Hepatocyte (in vitro differentiated cells): Measurements from ENCODE around the gene FUS. TPM values are rescaled to one million over a fixed set of nuclear protein-coding genes. Genes with fewer than 3 reads are reported as not detected.

ENCODE experiments used
- DNase-seq: peaks from one replicate; pipeline ENCODE4 v3.0.0-alpha.2; 2016; ENCODE audit warnings: low spot score
- H2AFZ ChIP-seq: fragments of 200-600 bp; sonication (generic); 2 replicates; pipeline ENCODE4 v1.6.0; 2016; ENCODE audit warnings: antibody characterized with exemption, mild to moderate bottlenecking
- H3K27ac ChIP-seq: fragments of 200-600 bp; sonication (generic); 2 replicates; pipeline ENCODE4 v1.5.1; 2016; ENCODE audit warnings: mild to moderate bottlenecking
- H3K27me3 ChIP-seq: fragments of 200-600 bp; sonication (generic); 2 replicates; pipeline ENCODE4 v1.6.1; 2016
- H3K36me3 ChIP-seq: fragments of 200-600 bp; sonication (generic); replicated peaks from 2 replicates; pipeline ENCODE4 v1.5.1; 2016; ENCODE audit warnings: low read depth; ENCODE audit not compliant: insufficient read depth
- H3K4me1 ChIP-seq: fragments of 200-600 bp; sonication (generic); 2 replicates; pipeline ENCODE4 v1.5.1; 2016; ENCODE audit warnings: mild to moderate bottlenecking, moderate library complexity; ENCODE audit not compliant: insufficient read depth
- H3K4me2 ChIP-seq: fragments of 200-600 bp; sonication (generic); 2 replicates; pipeline ENCODE4 v1.6.0; 2016
- H3K4me3 ChIP-seq: fragments of 200-600 bp; sonication (generic); 2 replicates; pipeline ENCODE4 v1.5.1; 2016; ENCODE audit warnings: mild to moderate bottlenecking
- H3K79me2 ChIP-seq: fragments of 200-600 bp; sonication (generic); 2 replicates; pipeline ENCODE4 v1.6.0; 2017; ENCODE audit warnings: mild to moderate bottlenecking
- H3K9me2 ChIP-seq: fragments of 200-600 bp; sonication (generic); replicated peaks from 2 replicates; pipeline ENCODE4 v1.6.0; 2017; ENCODE audit warnings: mild to moderate bottlenecking; ENCODE audit not compliant: insufficient read depth
- H3K9me3 ChIP-seq: fragments of 200-600 bp; sonication (generic); 2 replicates; pipeline ENCODE4 v1.5.1; 2016; ENCODE audit warnings: low read depth, mild to moderate bottlenecking
- H4K20me1 ChIP-seq: fragments of 200-600 bp; sonication (generic); 2 replicates; pipeline ENCODE4 v1.6.0; 2016; ENCODE audit warnings: mild to moderate bottlenecking; ENCODE audit not compliant: insufficient read depth, poor library complexity, severe bottlenecking
- EZH2 ChIP-seq: fragments of 200-600 bp; sonication (generic); IDR thresholded peaks from 2 replicates; pipeline ENCODE4 v1.6.1; 2016; ENCODE audit warnings: antibody characterized with exemption, mild to moderate bottlenecking, borderline replicate concordance
- EZH2phosphoT487 ChIP-seq: fragments of 200-600 bp; sonication (generic); IDR thresholded peaks from one replicate; pipeline ENCODE4 v1.6.1; 2018; ENCODE audit warnings: antibody characterized with exemption, mild to moderate bottlenecking, low read depth, moderate library complexity; ENCODE audit not compliant: unreplicated experiment, severe bottlenecking
- WGBS: methylation state at CpG from one replicate; pipeline ENCODE4 v1.1.6; 2016; ENCODE audit warnings: low lambda C conversion rate; ENCODE audit errors: missing lambda C conversion rate; 5-methylcytosine and 5-hydroxymethylcytosine counted together
- polyA plus RNA-seq: library from polyadenylated mRNA; unstranded; fragments of >200 nt; fragmentation: Nextera tagmentation; extraction: Ambion mirVana; gene quantifications from 2 replicates; pipeline ENCODE4 v1.2.1, GENCODE V29; 2016
- total RNA-seq: library from RNA; depleted of rRNA; stranded (reverse); fragments of >200 nt; gene quantifications from 2 replicates; pipeline ENCODE4 v1.2.3, GENCODE V29; 2014
- TF ChIP-seq, protein P1 (sequence below): fragments of 200-600 bp; sonication (generic); IDR thresholded peaks from 2 replicates; pipeline ENCODE4 v1.5.1; 2016; ENCODE audit warnings: antibody characterized with exemption, mild to moderate bottlenecking; ENCODE audit not compliant: poor library complexity

FUS gene
- total and polyA plus RNA-seq, 2 experiments from 2014 or later, result 47.4 to 327 TPM

GRCh38 chr16:31202414-31203375 lies 22.8 kb downstream of the FUS start, which contains the start of gene PYCARD:
Gene PYCARD, minus strand, starts transcription at chr16:31202760. Its CDS starts 70 bp downstream, at chr16:31202690.
- Histone ChIP-seq H4K20me1 (peaks cover 17% of the 10 kb centered on the region), H3K79me2 (no peaks in the 10 kb centered on the region), H3K4me1 (peaks cover 14% of the 10 kb centered on the region), H3K4me3 (peak within 1 kb of the TSS; percentile 63), H3K36me3 (no peaks in the 10 kb centered on the region), H3K27ac (no peak within 1 kb of the TSS), H3K4me2 (peak within 1 kb of the TSS; percentile 98), H3K27me3 (peaks cover 11% of the 10 kb centered on the region), H2AFZ (peak within 1 kb of the TSS; percentile 86), H3K9me3 (no peaks in the 10 kb centered on the region), H3K9me2 (no peaks in the 10 kb centered on the region)
- peak; percentile 58 for DNase-seq
- 20% methylated on average over 48 of the region's 69 CpGs for WGBS
- TF ChIP-seq, protein P1, sequence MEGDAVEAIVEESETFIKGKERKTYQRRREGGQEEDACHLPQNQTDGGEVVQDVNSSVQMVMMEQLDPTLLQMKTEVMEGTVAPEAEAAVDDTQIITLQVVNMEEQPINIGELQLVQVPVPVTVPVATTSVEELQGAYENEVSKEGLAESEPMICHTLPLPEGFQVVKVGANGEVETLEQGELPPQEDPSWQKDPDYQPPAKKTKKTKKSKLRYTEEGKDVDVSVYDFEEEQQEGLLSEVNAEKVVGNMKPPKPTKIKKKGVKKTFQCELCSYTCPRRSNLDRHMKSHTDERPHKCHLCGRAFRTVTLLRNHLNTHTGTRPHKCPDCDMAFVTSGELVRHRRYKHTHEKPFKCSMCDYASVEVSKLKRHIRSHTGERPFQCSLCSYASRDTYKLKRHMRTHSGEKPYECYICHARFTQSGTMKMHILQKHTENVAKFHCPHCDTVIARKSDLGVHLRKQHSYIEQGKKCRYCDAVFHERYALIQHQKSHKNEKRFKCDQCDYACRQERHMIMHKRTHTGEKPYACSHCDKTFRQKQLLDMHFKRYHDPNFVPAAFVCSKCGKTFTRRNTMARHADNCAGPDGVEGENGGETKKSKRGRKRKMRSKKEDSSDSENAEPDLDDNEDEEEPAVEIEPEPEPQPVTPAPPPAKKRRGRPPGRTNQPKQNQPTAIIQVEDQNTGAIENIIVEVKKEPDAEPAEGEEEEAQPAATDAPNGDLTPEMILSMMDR, result no peak
- TF ChIP-seq EZH2phosphoT487, result no peak

- no peak overlapping the region for H2AFZ ChIP-seq
- H3K79me2 ChIP-seq, result no peaks in the 10 kb centered on the region
- DNase-seq, result no peak
- WGBS, result 95% methylated on average over 9 of the region's 9 CpGs
- H4K20me1 ChIP-seq, result no peaks in the 10 kb centered on the region
- TF ChIP-seq, protein P1, result no peak
- TF ChIP-seq EZH2, result no peak
- TF ChIP-seq EZH2phosphoT487, result no peak
- no peaks in the 10 kb centered on the region for H3K9me3 ChIP-seq
- H3K36me3 ChIP-seq, result no peaks in the 10 kb centered on the region
- H3K27ac ChIP-seq, result no peak overlapping the region
- H3K4me3 ChIP-seq, result no peak overlapping the region
- peaks cover 12% of the 10 kb centered on the region for H3K27me3 ChIP-seq
- H3K4me1 ChIP-seq, result peaks cover 14% of the 10 kb centered on the region
- no peaks in the 10 kb centered on the region for H3K9me2 ChIP-seq
- H3K4me2 ChIP-seq, result no peak overlapping the region
Measured at GRCh38 chr16:31204871-31205666, 25.1 kb downstream of the FUS start.

- Histone ChIP-seq H3K27ac (no peak overlapping the region), H4K20me1 (no peaks in the 10 kb centered on the region), H2AFZ (no peak overlapping the region), H3K4me3 (no peak overlapping the region), H3K4me2 (no peak overlapping the region), H3K27me3 (peaks cover 20% of the 10 kb centered on the region), H3K9me2 (no peaks in the 10 kb centered on the region), H3K9me3 (no peaks in the 10 kb centered on the region), H3K4me1 (peaks cover 2% of the 10 kb centered on the region), H3K79me2 (no peaks in the 10 kb centered on the region), H3K36me3 (no peaks in the 10 kb centered on the region)
- no peak for DNase-seq
- TF ChIP-seq, protein P1, result no peak
- no peak for TF ChIP-seq EZH2
- TF ChIP-seq EZH2phosphoT487, result no peak
- 59% methylated on average over 6 of the region's 6 CpGs for WGBS
Measured at GRCh38 chr16:31206776-31207175, 26.8 kb downstream of the FUS start.
